SK-N-SH (cell line): ENCODE results near the gene NEURL3. TPM values are rescaled to one million over a fixed set of nuclear protein-coding genes. Genes with fewer than 3 reads are reported as not detected.

Experiments used
- CTCF ChIA-PET: fragments of 300-600, 350-600 bp; formaldehyde crosslinking; extraction: SDS; loops from one replicate; lab custom pipeline; 2021; lab: Yijun Ruan, JAX
- POLR2A ChIA-PET: fragments of 350-600 bp; sonication (Branson Sonifier 250); formaldehyde crosslinking; extraction: SDS; loops from one replicate; lab custom pipeline; 2020; ENCODE audit warnings: antibody characterized with exemption, inconsistent platforms; lab: Yijun Ruan, JAX
- DNase-seq: peaks from one replicate; pipeline ENCODE4 v3.0.0; 2012
- H2AFZ ChIP-seq: fragments of 200-600 bp; sonication (generic); 2 replicates; pipeline ENCODE4 v1.8.1; 2016; ENCODE audit warnings: antibody characterized with exemption, mild to moderate bottlenecking, low read depth
- H3F3A ChIP-seq: fragments of 200-600 bp; sonication (generic); replicated peaks from 2 replicates; pipeline ENCODE3; 2016; ENCODE audit warnings: antibody characterized with exemption, mild to moderate bottlenecking; ENCODE audit not compliant: insufficient read depth
- H3K27ac ChIP-seq, 2 experiments: fragments of 200-500 bp in 1 of 2; fragments of 200-600 bp in 1 of 2; sonication (Bioruptor generic) in 1 of 2; sonication (generic), shearing (Covaris generic) in 1 of 2; 2 replicates each; pipeline versions ENCODE4 v1.5.1 to v1.6.1; 2014 to 2016; ENCODE audit warnings: low read depth in 2 of 2, inconsistent platforms in 1 of 2, low read length in 1 of 2, mild to moderate bottlenecking in 1 of 2, mixed read lengths in 1 of 2
- H3K27me3 ChIP-seq: fragments of 200-600 bp; sonication (generic), shearing (Covaris generic); 2 replicates; pipeline ENCODE4 v1.6.1; 2016; ENCODE audit warnings: mixed run types; ENCODE audit not compliant: insufficient read depth
- H3K36me3 ChIP-seq, 2 experiments: fragments of 200-500 bp in 1 of 2; fragments of 200-600 bp in 1 of 2; sonication (Bioruptor generic) in 1 of 2; sonication (generic) in 1 of 2; replicated peaks in 1 of 2; 2 replicates each; pipeline versions ENCODE3 to v1.5.1; 2014 to 2016; ENCODE audit warnings: low read length in 1 of 2, mild to moderate bottlenecking in 1 of 2; ENCODE audit not compliant: insufficient read depth in 2 of 2, control insufficient read depth in 1 of 2
- H3K4me1 ChIP-seq, 2 experiments: fragments of 200-500 bp in 1 of 2; fragments of 200-600 bp in 1 of 2; sonication (Bioruptor generic) in 1 of 2; sonication (generic), shearing (Covaris generic) in 1 of 2; 2 replicates each; pipeline versions ENCODE4 v1.5.1 to v1.6.1; 2014 to 2016; ENCODE audit warnings: low read depth in 1 of 2, low read length in 1 of 2, mixed run types in 1 of 2; ENCODE audit not compliant: insufficient read depth in 2 of 2, control insufficient read depth in 1 of 2
- H3K4me2 ChIP-seq: fragments of 200-600 bp; sonication (generic), shearing (Covaris generic); 2 replicates; pipeline ENCODE4 v1.6.1; 2017; ENCODE audit warnings: mixed run types
- H3K4me3 ChIP-seq, 2 experiments: fragments of 200-500 bp in 1 of 2; fragments of 200-600 bp in 1 of 2; sonication (Bioruptor generic) in 1 of 2; sonication (generic), shearing (Covaris generic) in 1 of 2; 2 replicates each; pipeline versions ENCODE4 v1.5.1 to v1.8.1; 2014 to 2016; ENCODE audit warnings: low read depth in 2 of 2, inconsistent platforms in 1 of 2, low read length in 1 of 2, mild to moderate bottlenecking in 1 of 2, mixed read lengths in 1 of 2, moderate library complexity in 1 of 2
- H3K79me2 ChIP-seq: fragments of 200-600 bp; sonication (generic); 2 replicates; pipeline ENCODE4 v1.8.1; 2017; ENCODE audit warnings: mild to moderate bottlenecking; ENCODE audit not compliant: insufficient read depth
- H3K9ac ChIP-seq: fragments of 200-600 bp; sonication (generic); 2 replicates; pipeline ENCODE4 v1.6.1; 2017; ENCODE audit warnings: mixed run types
- H3K9me2 ChIP-seq: fragments of 200-600 bp; sonication (generic); 2 replicates; pipeline ENCODE4 v1.6.1; 2017; ENCODE audit warnings: mixed run types
- H3K9me3 ChIP-seq: fragments of 200-600 bp; sonication (generic); 2 replicates; pipeline ENCODE4 v1.6.1; 2017; ENCODE audit warnings: mixed run types, mild to moderate bottlenecking, moderate library complexity
- H4K20me1 ChIP-seq: fragments of 200-600 bp; sonication (generic); 2 replicates; pipeline ENCODE4 v1.6.1; 2017; ENCODE audit warnings: mild to moderate bottlenecking, mixed run types; ENCODE audit not compliant: insufficient read depth
- CTCF ChIP-seq: fragments of 200-600 bp; sonication (generic); IDR thresholded peaks from 2 replicates; pipeline ENCODE4 v1.6.1; 2017; ENCODE audit warnings: antibody characterized with exemption, mild to moderate bottlenecking, moderate library complexity
- FOXJ3 ChIP-seq: sonication (generic); formaldehyde crosslinking; IDR thresholded peaks from 2 replicates; pipeline ENCODE4 v1.5.1; 2020; ENCODE audit warnings: mild to moderate bottlenecking, missing genetic modification reagents
- FOXM1 ChIP-seq: IDR thresholded peaks from 2 replicates; pipeline ENCODE4 v1.4.0; 2012; ENCODE audit warnings: low read depth, mild to moderate bottlenecking
- POLR2AphosphoS5 ChIP-seq: IDR thresholded peaks from 2 replicates; pipeline ENCODE4 v1.6.1; 2012; ENCODE audit warnings: low read depth, low read length
- RAD21 ChIP-seq: IDR thresholded peaks from 2 replicates; pipeline ENCODE4 v1.6.1; 2012; ENCODE audit warnings: mild to moderate bottlenecking, low read length
- RCOR1 ChIP-seq: fragments of 150-350 bp; IDR thresholded peaks from 2 replicates; pipeline ENCODE4 v1.6.1; 2017; ENCODE audit warnings: antibody characterized with exemption, low read length
- SIN3A ChIP-seq: IDR thresholded peaks from 2 replicates; pipeline ENCODE4 v1.6.1; 2012; ENCODE audit warnings: low read depth, mild to moderate bottlenecking, low read length, moderate library complexity, borderline replicate concordance
- TEAD4 ChIP-seq: IDR thresholded peaks from 2 replicates; pipeline ENCODE4 v1.4.0; 2012; ENCODE audit warnings: mild to moderate bottlenecking, borderline replicate concordance; ENCODE audit not compliant: insufficient read depth
- WGBS: methylation state at CpG from one replicate; pipeline ENCODE4 v1.1.6; 2017; ENCODE audit warnings: low lambda C conversion rate; 5-methylcytosine and 5-hydroxymethylcytosine counted together
- polyA plus RNA-seq, 3 experiments: library from polyadenylated mRNA; depleted of rRNA; stranded (reverse); fragments of >200 nt; gene quantifications; 2 replicates each; pipeline ENCODE4 v1.2.3, GENCODE V29; 2012
- TF ChIP-seq, protein P1 (sequence below): IDR thresholded peaks from 2 replicates; pipeline ENCODE4; 2012
- TF ChIP-seq, protein P2 (sequence below): IDR thresholded peaks from 2 replicates; pipeline ENCODE4 v1.4.0; 2012; ENCODE audit warnings: low read depth, borderline replicate concordance
- TF ChIP-seq, protein P3 (sequence below): IDR thresholded peaks from 2 replicates; pipeline ENCODE4 v1.6.1; 2012; ENCODE audit warnings: mild to moderate bottlenecking, low read depth, low read length, moderate library complexity

NEURL3 gene
- polyA plus RNA-seq, 1 of the 3 experiments (the other 2 are of a cell fraction) = 0.08 TPM

- H3F3A ChIP-seq = no peaks in the 10 kb centered on the region
- no peak for DNase-seq
- no peak overlapping the region for H3K4me2 ChIP-seq
- no peak overlapping the region for H3K9ac ChIP-seq
- H3K79me2 ChIP-seq = no peaks in the 10 kb centered on the region
- no peaks in the 10 kb centered on the region for H4K20me1 ChIP-seq
- H3K27ac ChIP-seq = no peak overlapping the region
- ChIA-PET POLR2A (no interaction called here), CTCF (interaction anchor here (0.6 to 7.4 kb wide), 2 partner anchors 11 to 92 kb away, joined by 3 to 59 read pairs; no protein-coding TSS in a partner anchor)
- H3K9me3 ChIP-seq = peaks cover 9% of the 10 kb centered on the region
- no peaks in the 10 kb centered on the region for H3K36me3 ChIP-seq
- 51% methylated on average over 3 of the region's 3 CpGs for WGBS
- peaks cover 0 to 5% of the 10 kb centered on the region in 2 experiments; a peak in 1 of 4 replicates for H3K4me1 ChIP-seq
- H3K9me2 ChIP-seq = no peaks in the 10 kb centered on the region
- TF ChIP-seq, protein P1, sequence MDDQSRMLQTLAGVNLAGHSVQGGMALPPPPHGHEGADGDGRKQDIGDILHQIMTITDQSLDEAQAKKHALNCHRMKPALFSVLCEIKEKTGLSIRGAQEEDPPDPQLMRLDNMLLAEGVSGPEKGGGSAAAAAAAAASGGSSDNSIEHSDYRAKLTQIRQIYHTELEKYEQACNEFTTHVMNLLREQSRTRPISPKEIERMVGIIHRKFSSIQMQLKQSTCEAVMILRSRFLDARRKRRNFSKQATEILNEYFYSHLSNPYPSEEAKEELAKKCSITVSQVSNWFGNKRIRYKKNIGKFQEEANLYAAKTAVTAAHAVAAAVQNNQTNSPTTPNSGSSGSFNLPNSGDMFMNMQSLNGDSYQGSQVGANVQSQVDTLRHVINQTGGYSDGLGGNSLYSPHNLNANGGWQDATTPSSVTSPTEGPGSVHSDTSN = no peak
- no peak overlapping the region for H2AFZ ChIP-seq
- no peaks in the 10 kb centered on the region for H3K27me3 ChIP-seq
- H3K4me3 ChIP-seq = no peak overlapping the region
Observed at GRCh38 chr2:96520697-96521096, 15.5 kb upstream of the NEURL3 start.

GRCh38 chr2:96520231-96520630 lies 15.1 kb upstream of the NEURL3 start:
- H2AFZ ChIP-seq = no peak overlapping the region
- WGBS = 66% methylated on average over 4 of the region's 4 CpGs

More at GRCh38 chr2:96520231-96520630, 15.1 kb upstream of the NEURL3 start:
- Histone ChIP-seq H3K79me2 (no peaks in the 10 kb centered on the region), H3K27me3 (no peaks in the 10 kb centered on the region), H4K20me1 (no peaks in the 10 kb centered on the region), H3K4me3 (no peak overlapping the region), H3K36me3 (no peaks in the 10 kb centered on the region), H3K9me3 (peaks cover 9% of the 10 kb centered on the region), H3K9ac (no peak overlapping the region), H3K4me1 (peaks cover 0 to 5% of the 10 kb centered on the region in 2 experiments; a peak in 1 of 4 replicates), H3F3A (no peaks in the 10 kb centered on the region), H3K27ac (no peak overlapping the region), H3K4me2 (no peak overlapping the region), H3K9me2 (no peaks in the 10 kb centered on the region)
- CTCF ChIA-PET = interaction anchor here (1.5 to 7.4 kb wide), 3 partner anchors 11 to 113 kb away, joined by 3 to 59 read pairs (median 6); no protein-coding TSS in a partner anchor
- no peak for DNase-seq
- TF ChIP-seq, protein P2, sequence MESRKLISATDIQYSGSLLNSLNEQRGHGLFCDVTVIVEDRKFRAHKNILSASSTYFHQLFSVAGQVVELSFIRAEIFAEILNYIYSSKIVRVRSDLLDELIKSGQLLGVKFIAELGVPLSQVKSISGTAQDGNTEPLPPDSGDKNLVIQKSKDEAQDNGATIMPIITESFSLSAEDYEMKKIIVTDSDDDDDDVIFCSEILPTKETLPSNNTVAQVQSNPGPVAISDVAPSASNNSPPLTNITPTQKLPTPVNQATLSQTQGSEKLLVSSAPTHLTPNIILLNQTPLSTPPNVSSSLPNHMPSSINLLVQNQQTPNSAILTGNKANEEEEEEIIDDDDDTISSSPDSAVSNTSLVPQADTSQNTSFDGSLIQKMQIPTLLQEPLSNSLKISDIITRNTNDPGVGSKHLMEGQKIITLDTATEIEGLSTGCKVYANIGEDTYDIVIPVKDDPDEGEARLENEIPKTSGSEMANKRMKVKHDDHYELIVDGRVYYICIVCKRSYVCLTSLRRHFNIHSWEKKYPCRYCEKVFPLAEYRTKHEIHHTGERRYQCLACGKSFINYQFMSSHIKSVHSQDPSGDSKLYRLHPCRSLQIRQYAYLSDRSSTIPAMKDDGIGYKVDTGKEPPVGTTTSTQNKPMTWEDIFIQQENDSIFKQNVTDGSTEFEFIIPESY = no peak
- TF ChIP-seq SIN3A = no peak
- no peak for TF ChIP-seq TEAD4
- TF ChIP-seq, protein P3, sequence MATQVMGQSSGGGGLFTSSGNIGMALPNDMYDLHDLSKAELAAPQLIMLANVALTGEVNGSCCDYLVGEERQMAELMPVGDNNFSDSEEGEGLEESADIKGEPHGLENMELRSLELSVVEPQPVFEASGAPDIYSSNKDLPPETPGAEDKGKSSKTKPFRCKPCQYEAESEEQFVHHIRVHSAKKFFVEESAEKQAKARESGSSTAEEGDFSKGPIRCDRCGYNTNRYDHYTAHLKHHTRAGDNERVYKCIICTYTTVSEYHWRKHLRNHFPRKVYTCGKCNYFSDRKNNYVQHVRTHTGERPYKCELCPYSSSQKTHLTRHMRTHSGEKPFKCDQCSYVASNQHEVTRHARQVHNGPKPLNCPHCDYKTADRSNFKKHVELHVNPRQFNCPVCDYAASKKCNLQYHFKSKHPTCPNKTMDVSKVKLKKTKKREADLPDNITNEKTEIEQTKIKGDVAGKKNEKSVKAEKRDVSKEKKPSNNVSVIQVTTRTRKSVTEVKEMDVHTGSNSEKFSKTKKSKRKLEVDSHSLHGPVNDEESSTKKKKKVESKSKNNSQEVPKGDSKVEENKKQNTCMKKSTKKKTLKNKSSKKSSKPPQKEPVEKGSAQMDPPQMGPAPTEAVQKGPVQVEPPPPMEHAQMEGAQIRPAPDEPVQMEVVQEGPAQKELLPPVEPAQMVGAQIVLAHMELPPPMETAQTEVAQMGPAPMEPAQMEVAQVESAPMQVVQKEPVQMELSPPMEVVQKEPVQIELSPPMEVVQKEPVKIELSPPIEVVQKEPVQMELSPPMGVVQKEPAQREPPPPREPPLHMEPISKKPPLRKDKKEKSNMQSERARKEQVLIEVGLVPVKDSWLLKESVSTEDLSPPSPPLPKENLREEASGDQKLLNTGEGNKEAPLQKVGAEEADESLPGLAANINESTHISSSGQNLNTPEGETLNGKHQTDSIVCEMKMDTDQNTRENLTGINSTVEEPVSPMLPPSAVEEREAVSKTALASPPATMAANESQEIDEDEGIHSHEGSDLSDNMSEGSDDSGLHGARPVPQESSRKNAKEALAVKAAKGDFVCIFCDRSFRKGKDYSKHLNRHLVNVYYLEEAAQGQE = no peak
- TF ChIP-seq RAD21 = no peak
- TF ChIP-seq POLR2AphosphoS5 = no peak
- no peak for TF ChIP-seq FOXJ3 (CRISPR knock-in tag)
- no peak for TF ChIP-seq CTCF
- no peak for TF ChIP-seq RCOR1
- TF ChIP-seq FOXM1 = no peak
- POLR2A ChIA-PET = no interaction called here
